GM19455 (cell line): ENCODE data around the gene CLIP2.
"Not testable (repeated sequence)": the region's sequence is repeated elsewhere in the genome, so short reads cannot be mapped to it uniquely, and the experiment has no call there.

ENCODE experiments used
- ATAC-seq: cut with Tn5 transposase; IDR thresholded peaks from one replicate; pipeline ENCODE4 v1.9.1; 2021; ENCODE audit not compliant: unreplicated experiment

CLIP2 gene

GRCh38 chr7:74329225-74329624 lies 40.0 kb downstream of the CLIP2 start:
- no peak for ATAC-seq

- ATAC-seq = no peak
These were observed 43.4 kb downstream of the CLIP2 start for GRCh38 chr7:74332373-74333176.

DNA sequence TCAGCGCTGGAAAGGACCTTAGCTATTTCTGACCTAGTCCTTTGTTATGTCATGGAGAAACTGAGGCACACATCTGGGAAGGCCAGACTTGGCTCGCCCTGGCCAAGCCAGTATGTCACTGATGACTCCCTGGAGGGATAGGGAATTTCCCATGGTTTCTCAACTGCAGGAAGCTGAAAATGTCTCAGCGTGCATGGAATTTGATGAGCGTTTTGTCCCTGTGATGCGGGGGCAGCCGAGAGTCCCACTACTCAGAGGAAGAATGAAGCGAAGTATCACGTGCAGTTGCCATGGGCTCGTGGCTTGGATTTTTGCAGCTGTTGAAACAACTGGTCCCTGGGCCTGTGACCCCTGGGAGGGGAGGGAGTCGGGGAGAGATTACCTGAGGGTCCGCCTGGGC lies 44.8 kb downstream of the CLIP2 start:
- no peak for ATAC-seq

- ATAC-seq = no peak
These were observed 48.7 kb downstream of the CLIP2 start for GRCh38 chr7:74337926-74338325.

GRCh38 chr7:74338366-74339108 lies 49.3 kb downstream of the CLIP2 start:
- ATAC-seq = no peak

DNA sequence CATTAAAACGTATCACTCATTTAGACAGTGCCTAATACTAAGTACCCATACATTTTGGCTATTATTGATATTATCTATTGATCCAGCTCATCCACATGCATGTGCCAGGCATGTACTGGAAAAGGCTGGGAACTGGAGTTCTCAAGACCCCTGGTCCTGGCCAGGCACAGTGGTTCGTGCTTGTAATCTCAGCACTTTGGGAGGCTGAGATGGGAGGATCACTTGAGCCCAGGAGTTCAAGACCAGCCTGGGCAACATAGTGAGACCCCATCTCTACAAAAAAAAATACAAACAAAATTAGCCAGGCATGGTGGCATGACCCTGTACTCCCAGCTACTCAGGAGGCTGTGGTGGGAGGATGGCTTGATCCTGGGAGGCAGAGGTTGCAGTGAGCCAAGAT lies 50.4 kb downstream of the CLIP2 start:
- not testable (repeated sequence) for ATAC-seq

GRCh38 chr7:74343281-74344131 lies 54.3 kb downstream of the CLIP2 start:
- ATAC-seq = no peak

GRCh38 chr7:74344132-74344496 lies 54.9 kb downstream of the CLIP2 start:
- ATAC-seq = no peak

- ATAC-seq = no peak
These were observed 55.6 kb downstream of the CLIP2 start for GRCh38 chr7:74344786-74345185.

DNA sequence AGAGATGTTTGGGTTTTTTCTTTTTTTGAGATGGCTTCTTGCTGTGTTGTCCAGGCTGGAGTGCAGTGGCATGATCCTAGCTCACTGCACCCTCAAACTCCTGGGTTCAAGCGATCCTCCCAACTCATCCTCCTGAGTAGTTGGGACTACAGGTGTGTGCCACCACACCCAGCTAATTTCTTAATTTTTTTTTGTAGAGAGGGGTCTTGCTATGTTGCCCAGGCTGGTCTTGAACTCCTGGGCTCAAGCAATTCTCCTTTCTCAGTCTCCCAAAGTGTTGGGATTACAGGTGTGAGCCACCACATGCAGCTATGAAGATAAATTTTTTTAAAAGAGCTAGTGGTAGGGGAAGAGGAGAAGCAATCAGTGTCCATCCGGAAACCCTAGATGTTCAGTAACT lies 56.8 kb downstream of the CLIP2 start:
- no peak for ATAC-seq

GRCh38 chr7:74349621-74350020 lies 60.4 kb downstream of the CLIP2 start:
- no peak for ATAC-seq

GRCh38 chr7:74350751-74351150 lies 61.5 kb downstream of the CLIP2 start:
- ATAC-seq = no peak

- ATAC-seq = no peak
These were observed 62.6 kb downstream of the CLIP2 start for GRCh38 chr7:74351836-74352235.

DNA sequence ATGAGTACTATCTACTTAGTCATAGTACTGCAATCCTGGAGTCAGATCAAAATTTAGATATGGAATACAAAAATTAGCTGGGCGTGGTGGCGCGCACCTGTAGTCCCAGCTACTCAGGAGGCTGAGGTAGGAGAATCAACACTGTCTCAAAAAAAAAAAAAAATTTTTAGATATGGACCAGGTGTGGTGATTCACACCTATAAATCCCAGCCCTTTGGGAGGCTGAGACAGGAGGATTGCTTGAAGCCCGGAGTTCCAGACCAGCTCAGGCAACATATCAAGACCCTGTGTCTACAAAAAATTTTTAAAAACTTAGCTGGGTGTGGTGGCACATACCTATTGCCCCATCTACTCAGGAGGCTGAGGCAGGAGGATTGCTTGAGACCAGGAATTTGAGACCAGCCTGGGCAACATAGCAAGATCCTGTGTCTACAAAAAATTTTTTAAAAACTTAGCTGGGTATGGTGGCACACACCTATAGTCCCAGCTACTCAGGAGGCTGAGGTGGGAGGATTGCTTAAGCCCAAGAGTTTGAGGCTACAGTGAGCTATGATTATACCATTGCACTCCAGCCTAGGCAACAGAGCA lies 63.4 kb downstream of the CLIP2 start:
- ATAC-seq = not testable (repeated sequence)

GRCh38 chr7:74354009-74354408 lies 64.8 kb downstream of the CLIP2 start:
- ATAC-seq = no peak

DNA sequence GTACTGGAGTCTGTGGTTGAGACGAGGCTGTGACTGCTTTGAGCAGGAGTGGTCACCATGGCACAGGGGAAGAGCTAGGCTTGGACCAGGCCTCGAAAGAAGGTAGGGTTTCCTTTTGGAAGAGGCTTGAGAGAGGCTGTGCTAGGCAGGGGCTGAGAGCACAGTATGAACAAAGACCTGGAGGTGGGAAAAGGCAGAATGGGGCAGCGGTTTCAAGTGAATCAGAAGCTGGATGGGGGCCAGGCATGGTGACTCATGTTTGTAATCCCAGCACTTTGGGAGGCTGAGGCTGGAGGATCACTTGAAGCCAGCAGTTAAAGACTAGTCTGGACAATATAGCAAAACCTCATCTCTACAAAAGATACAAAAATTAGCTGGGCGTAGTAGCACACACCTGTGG lies 65.9 kb downstream of the CLIP2 start:
- ATAC-seq = no peak

DNA sequence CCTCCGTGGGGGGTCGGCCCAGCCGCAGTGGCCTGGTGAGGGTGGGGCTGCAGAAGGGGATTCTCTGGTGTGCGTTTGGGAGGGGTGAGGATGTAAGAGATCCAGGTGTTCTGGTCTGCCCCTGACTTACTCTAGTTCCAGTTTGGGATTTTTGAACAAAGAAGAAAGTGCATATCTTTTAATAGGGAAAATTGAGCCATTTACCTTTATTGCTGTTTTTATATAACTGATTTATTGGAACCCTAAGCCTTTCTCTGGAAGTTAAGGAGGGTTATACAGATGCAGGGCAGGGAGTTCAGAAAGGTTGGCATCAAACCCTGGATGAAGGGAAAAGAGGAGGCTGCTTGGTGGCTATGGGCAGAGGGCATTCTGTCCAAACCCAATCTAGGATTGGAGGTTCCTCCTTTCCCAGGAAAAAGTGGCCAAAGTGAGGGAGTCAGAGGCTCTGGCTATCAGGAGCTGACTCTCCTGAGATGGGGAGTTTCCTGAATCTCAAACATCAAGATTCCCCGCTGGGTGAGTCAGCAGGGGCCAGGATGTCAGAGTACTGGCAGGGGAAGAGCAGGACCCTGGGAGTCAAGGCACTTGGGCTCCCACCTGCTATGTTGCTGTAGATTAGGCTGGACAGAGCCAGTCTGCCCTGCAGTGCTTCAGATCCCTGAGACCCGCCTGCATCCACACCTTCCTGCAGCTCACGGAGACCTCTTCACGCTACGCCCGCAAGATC lies 67.5 kb downstream of the CLIP2 start:
- ATAC-seq = no peak

DNA sequence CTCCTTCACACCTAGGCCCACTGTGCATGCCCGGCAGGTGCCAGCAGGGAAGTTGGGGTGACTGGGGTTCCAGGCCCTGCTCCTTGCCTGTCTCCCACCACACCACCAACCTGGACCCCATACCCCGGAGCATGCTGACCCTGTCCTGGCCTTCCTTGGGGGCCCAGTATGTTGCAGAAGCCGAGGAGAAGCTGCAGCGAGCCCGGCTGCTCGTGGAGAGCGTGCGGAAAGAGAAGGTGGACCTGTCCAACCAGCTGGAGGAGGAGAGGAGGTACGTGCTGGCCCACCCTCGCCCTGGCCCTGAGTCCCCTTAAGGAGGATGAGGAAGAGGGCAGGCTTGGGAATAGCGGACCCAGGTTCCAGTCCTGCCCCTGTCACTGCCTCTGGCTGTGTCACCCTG lies 70.8 kb downstream of the CLIP2 start:
- no peak for ATAC-seq

DNA sequence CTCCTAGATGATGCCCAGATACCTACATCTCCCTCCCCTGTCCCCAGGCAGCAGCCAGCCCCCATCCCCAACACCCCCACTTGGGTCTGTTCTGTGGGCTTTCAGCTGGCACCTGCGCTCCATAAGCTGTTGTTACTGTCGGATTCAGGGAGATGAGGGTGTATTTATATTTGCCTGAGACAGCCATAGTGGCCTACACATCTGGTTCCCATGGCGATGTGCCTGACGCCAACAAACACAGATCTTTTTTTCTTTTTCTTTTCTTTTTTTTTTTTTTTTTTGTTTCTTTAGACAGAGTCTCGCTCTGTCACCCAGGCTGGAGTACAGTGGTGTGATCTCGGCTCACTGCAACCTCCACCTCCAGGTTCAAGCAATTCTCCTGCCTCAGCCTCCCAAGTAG lies 73.1 kb downstream of the CLIP2 start:
- no peak for ATAC-seq

GRCh38 chr7:74364061-74364460 lies 74.9 kb downstream of the CLIP2 start:
- no peak for ATAC-seq
